Neuronal stem cell (in vitro differentiated cells): ENCODE results near the gene LSMEM2.

Experiments used
- DNase-seq: peaks from one replicate; pipeline ENCODE4 v3.0.0-alpha.2; 2013; ENCODE audit warnings: low spot score
- H2AFZ ChIP-seq: one replicate; pipeline ENCODE4 v1.6.1; 2013; ENCODE audit warnings: mild to moderate bottlenecking, low read length, inconsistent platforms
- H2AK5ac ChIP-seq: 2 replicates; pipeline ENCODE4 v1.6.1; 2013; ENCODE audit warnings: low read depth, mild to moderate bottlenecking, inconsistent platforms, low read length, moderate library complexity, mixed read lengths
- H2BK120ac ChIP-seq: 2 replicates; pipeline ENCODE4 v1.6.1; 2013; ENCODE audit warnings: low read depth, mild to moderate bottlenecking, inconsistent platforms, low read length, moderate library complexity, mixed read lengths
- H2BK12ac ChIP-seq: one replicate; pipeline ENCODE4 v1.6.1; 2013; ENCODE audit warnings: low read length, inconsistent platforms
- H2BK15ac ChIP-seq: 2 replicates; pipeline ENCODE4 v1.6.1; 2013; ENCODE audit warnings: mild to moderate bottlenecking, low read length, inconsistent platforms, mixed read lengths
- H2BK5ac ChIP-seq: one replicate; pipeline ENCODE4 v1.6.1; 2013; ENCODE audit warnings: inconsistent platforms, mild to moderate bottlenecking, low read length, moderate library complexity
- H3K14ac ChIP-seq: one replicate; pipeline ENCODE4 v1.6.1; 2013; ENCODE audit warnings: low read length, inconsistent platforms
- H3K18ac ChIP-seq: 2 replicates; pipeline ENCODE4 v1.6.1; 2013; ENCODE audit warnings: low read length, inconsistent platforms
- H3K23ac ChIP-seq: 2 replicates; pipeline ENCODE4 v1.6.1; 2013; ENCODE audit warnings: low read depth, mild to moderate bottlenecking, mixed read lengths, low read length, inconsistent platforms; ENCODE audit not compliant: poor library complexity
- H3K27ac ChIP-seq: replicated peaks from 3 replicates; pipeline ENCODE4 v1.5.1; 2013; ENCODE audit warnings: low read length, inconsistent platforms
- H3K27me3 ChIP-seq, 3 experiments: 2 replicates each; pipeline ENCODE4 v1.6.1; 2013; ENCODE audit warnings: low read length in 3 of 3, mild to moderate bottlenecking in 2 of 3, inconsistent platforms in 1 of 3, low read depth in 1 of 3, mixed read lengths in 1 of 3, moderate library complexity in 1 of 3; ENCODE audit not compliant: control insufficient read depth in 3 of 3, insufficient read depth in 3 of 3
- H3K36me3 ChIP-seq, 2 donors: replicated peaks in 1 of 2; 2 replicates each; pipeline ENCODE4 v1.6.1; 2013; ENCODE audit warnings: low read length in 2 of 2; ENCODE audit not compliant: control insufficient read depth in 2 of 2, insufficient read depth in 2 of 2
- H3K4ac ChIP-seq: 2 replicates; pipeline ENCODE4 v1.6.1; 2013; ENCODE audit warnings: inconsistent platforms, mild to moderate bottlenecking, low read length, moderate library complexity
- H3K4me1 ChIP-seq, 2 donors: 1 replicate in 1 of 2; 2 replicates in 1 of 2; pipeline ENCODE4 v1.6.1; 2013; ENCODE audit warnings: low read length in 2 of 2, low read depth in 1 of 2; ENCODE audit not compliant: control insufficient read depth in 2 of 2, insufficient read depth in 1 of 2
- H3K4me2 ChIP-seq: one replicate; pipeline ENCODE4 v1.6.1; 2013; ENCODE audit warnings: mild to moderate bottlenecking, low read length, inconsistent platforms; ENCODE audit not compliant: insufficient read depth, poor library complexity, severe bottlenecking
- H3K4me3 ChIP-seq, 2 donors: 2 replicates each; pipeline ENCODE4 v1.5.1; 2013; ENCODE audit warnings: low read length in 2 of 2, mild to moderate bottlenecking in 2 of 2, inconsistent platforms in 1 of 2, moderate library complexity in 1 of 2
- H3K79me1 ChIP-seq: one replicate; pipeline ENCODE4 v1.6.1; 2013; ENCODE audit warnings: low read depth, mild to moderate bottlenecking, inconsistent platforms, low read length, moderate library complexity
- H3K9ac ChIP-seq: one replicate; pipeline ENCODE4 v1.6.1; 2013; ENCODE audit warnings: mild to moderate bottlenecking, low read depth, low read length, inconsistent platforms; ENCODE audit not compliant: poor library complexity
- H3K9me3 ChIP-seq, 2 donors: replicated peaks in 1 of 2; 2 replicates each; pipeline versions ENCODE3 to v1.6.1; 2013; ENCODE audit warnings: low read length in 2 of 2, mild to moderate bottlenecking in 2 of 2, inconsistent platforms in 1 of 2, low read depth in 1 of 2, mixed read lengths in 1 of 2, moderate library complexity in 1 of 2; ENCODE audit not compliant: control insufficient read depth in 2 of 2, insufficient read depth in 1 of 2
- H4K8ac ChIP-seq: one replicate; pipeline ENCODE4 v1.6.1; 2013; ENCODE audit warnings: low read depth, mild to moderate bottlenecking, inconsistent platforms, low read length, moderate library complexity
- H4K91ac ChIP-seq: one replicate; pipeline ENCODE4 v1.6.1; 2013; ENCODE audit warnings: low read length, low read depth, mild to moderate bottlenecking, inconsistent platforms; ENCODE audit not compliant: poor library complexity
- whole genome bisulfite sequencing, 2 donors: extraction: QIAGEN DNeasy Blood & Tissue Kit; methylation state at CpG; one replicate each; pipeline ENCODE4 v1.1.7; 2013; ENCODE audit warnings: missing lambda C conversion rate in 2 of 2, mixed read lengths in 1 of 2; ENCODE audit not compliant: insufficient read length in 2 of 2, insufficient replicate concordance in 1 of 2; ENCODE audit errors: extremely low coverage in 2 of 2; 5-methylcytosine and 5-hydroxymethylcytosine counted together

LSMEM2 gene

GRCh38 chr3:50236484-50237132, 42.3 kb upstream of the LSMEM2 start:
- peak overlapping the region; percentile 89 for H3K4me2 ChIP-seq
- peak overlapping the region; percentile 2 for H2BK120ac ChIP-seq
- H3K27me3 ChIP-seq, result no peaks in the 10 kb centered on the region
- H4K8ac ChIP-seq, result no peak overlapping the region
- H3K23ac ChIP-seq, result peak overlapping the region; percentile 94
- peak overlapping the region; percentile 62 for H2BK5ac ChIP-seq
- peak overlapping the region; percentile 36 for H2AFZ ChIP-seq
- H2AK5ac ChIP-seq, result peak overlapping the region; percentile 82
- peak overlapping the region; percentile 97 for H3K9ac ChIP-seq
- WGBS, 2 donors, result no CpG with 5 or more reads among the region's 13 CpGs
- H3K18ac ChIP-seq, result peak overlapping the region; percentile 96
- peak overlapping the region; percentile 62 for H2BK15ac ChIP-seq
- DNase-seq, result no peak
- no peak overlapping the region for H3K14ac ChIP-seq
- no peak overlapping the region for H2BK12ac ChIP-seq
- no peaks in the 10 kb centered on the region for H3K9me3 ChIP-seq
- peak overlapping the region; percentile 90 to 94 for H3K4me3 ChIP-seq
- peaks cover 44 to 51% of the 10 kb centered on the region in 2 donors for H3K4me1 ChIP-seq
- no peak overlapping the region for H3K4ac ChIP-seq
- no peak overlapping the region for H4K91ac ChIP-seq
- H3K36me3 ChIP-seq, result peaks cover 3 to 23% of the 10 kb centered on the region in 2 donors
- H3K27ac ChIP-seq, result peak overlapping the region; percentile 55
- H3K79me1 ChIP-seq, result peaks cover 3% of the 10 kb centered on the region

- Histone ChIP-seq H4K8ac (no peak overlapping the region), H4K91ac (peak overlapping the region; percentile 58), H2BK15ac (no peak overlapping the region), H3K79me1 (peaks cover 5% of the 10 kb centered on the region), H2AK5ac (peak overlapping the region; percentile 82), H3K9ac (peak overlapping the region; percentile 97), H3K36me3 (peaks cover 3 to 25% of the 10 kb centered on the region in 2 donors), H3K23ac (no peak overlapping the region), H3K14ac (peak overlapping the region; percentile 9), H3K27ac (peak overlapping the region; percentile 55), H3K27me3 (no peaks in the 10 kb centered on the region), H3K4me1 (peaks cover 50 to 54% of the 10 kb centered on the region in 2 donors), H3K4me3 (peak overlapping the region; percentile 90 to 94), H2BK5ac (peak overlapping the region; percentile 62), H3K9me3 (no peaks in the 10 kb centered on the region), H3K4ac (no peak overlapping the region), H3K4me2 (peak overlapping the region; percentile 89), H3K18ac (peak overlapping the region; percentile 13), H2AFZ (no peak overlapping the region), H2BK120ac (peak overlapping the region; percentile 2), H2BK12ac (no peak overlapping the region)
- no peak for DNase-seq
- no CpG with 5 or more reads among the region's 7 CpGs for WGBS, 2 donors
Observed at GRCh38 chr3:50237133-50237651, 41.7 kb upstream of the LSMEM2 start.

- H4K91ac ChIP-seq, result peak overlapping the region; percentile 58
- H3K9me3 ChIP-seq, result no peaks in the 10 kb centered on the region
- no peak for DNase-seq
- H2BK12ac ChIP-seq, result no peak overlapping the region
- H3K4ac ChIP-seq, result peak overlapping the region; percentile 18
- no CpG with 5 or more reads among the region's 31 CpGs for WGBS, 2 donors
- H2AFZ ChIP-seq, result no peak overlapping the region
- peak overlapping the region; percentile 62 for H2BK5ac ChIP-seq
- H3K27me3 ChIP-seq, result no peaks in the 10 kb centered on the region
- H3K4me2 ChIP-seq, result peak overlapping the region; percentile 89
- peak overlapping the region; percentile 83 for H3K14ac ChIP-seq
- H2BK120ac ChIP-seq, result peak overlapping the region; percentile 2
- peak overlapping the region; percentile 55 for H3K27ac ChIP-seq
- peak overlapping the region; percentile 37 for H3K23ac ChIP-seq
- H2AK5ac ChIP-seq, result peak overlapping the region; percentile 73
- no peak overlapping the region for H4K8ac ChIP-seq
- H3K9ac ChIP-seq, result peak overlapping the region; percentile 88
- peaks cover 3 to 33% of the 10 kb centered on the region in 2 donors for H3K36me3 ChIP-seq
- peak overlapping the region; percentile 90 to 94 for H3K4me3 ChIP-seq
- H2BK15ac ChIP-seq, result peak overlapping the region; percentile 51
- H3K79me1 ChIP-seq, result peaks cover 8% of the 10 kb centered on the region
- peaks cover 53 to 57% of the 10 kb centered on the region in 2 donors for H3K4me1 ChIP-seq
- peak overlapping the region; percentile 13 for H3K18ac ChIP-seq
Observed at GRCh38 chr3:50237754-50238548, 40.9 kb upstream of the LSMEM2 start.
